PFSK-1 (cell line): Measurements from ENCODE around the gene RNF126.

ENCODE experiments used
- FOXP2 ChIP-seq: optimal IDR thresholded peaks from 2 replicates; pipeline ENCODE3; 2011; ENCODE audit warnings: borderline replicate concordance, control low read depth, inconsistent platforms; ENCODE audit not compliant: insufficient read depth; ENCODE audit errors: extremely low read length, extremely low read depth
- POLR2AphosphoS5 ChIP-seq: IDR thresholded peaks from 2 replicates; pipeline ENCODE4 v1.6.1; 2012; ENCODE audit warnings: low read depth, mild to moderate bottlenecking, control low read depth, low read length, moderate library complexity
- REST ChIP-seq, 2 experiments: IDR thresholded peaks; 2 replicates each; pipeline versions ENCODE4 v1.6.1 to v1.8.0; 2011 to 2012; ENCODE audit warnings: low read depth in 2 of 2, low read length in 2 of 2, control low read depth in 1 of 2, inconsistent platforms in 1 of 2, mild to moderate bottlenecking in 1 of 2, moderate library complexity in 1 of 2; ENCODE audit not compliant: insufficient read depth in 1 of 2
- SIN3A ChIP-seq: IDR thresholded peaks from 2 replicates; pipeline ENCODE4 v1.6.1; 2012; ENCODE audit warnings: mild to moderate bottlenecking, low read length, moderate library complexity, borderline replicate concordance; ENCODE audit not compliant: insufficient read depth
- TAF1 ChIP-seq: IDR thresholded peaks from 2 replicates; pipeline ENCODE4 v1.6.1; 2012; ENCODE audit warnings: low read length, control low read depth, borderline replicate concordance; ENCODE audit not compliant: insufficient read depth

- TF ChIP-seq POLR2AphosphoS5, result no peak
- TF ChIP-seq SIN3A, result no peak
- no peak for TF ChIP-seq TAF1
- TF ChIP-seq REST (IDR thresholded peaks at IDR 0.05; ENCODE audit: insufficient read depth in 1 of 2, low read depth in 2 of 2, low read length in 2 of 2), result no peak
- TF ChIP-seq FOXP2, result no peak
These were observed 2.1 kb downstream of the RNF126 start for GRCh38 chr19:660793-661426.
